IMR-90 (cell line): ENCODE results near the gene COX6A2. TPM values are rescaled to one million over a fixed set of nuclear protein-coding genes. Genes with fewer than 3 reads are reported as not detected.
A peak's percentile ranks its signal among the peaks of the same experiment; 100 is the strongest.

Source experiments
- ATAC-seq: fragments of 200-7000 bp; cut with Tn5 transposase; 2 replicates; pipeline ENCODE4 v1.9.1; 2020; ENCODE audit warnings: low read depth, mild to moderate bottlenecking, moderate library complexity
- BruUV-seq: library from RNA; stranded (reverse); fragments of 400-500 nt; replicated peaks from 2 replicates; lab custom pipeline; 2021; lab: Mats Ljungman, UMichigan
- CTCF ChIA-PET: fragments of 300-600 bp; formaldehyde crosslinking; extraction: SDS; loops from one replicate; lab custom pipeline; 2021; ENCODE audit warnings: antibody characterized with exemption; lab: Yijun Ruan, JAX
- POLR2A ChIA-PET: fragments of 300-600 bp; sonication (Branson Sonifier 250); formaldehyde crosslinking; loops from one replicate; lab custom pipeline; 2022; ENCODE audit warnings: antibody characterized with exemption; ENCODE audit not compliant: unreplicated experiment; lab: Charles Lee
- DNase-seq: peaks from one replicate; pipeline ENCODE4 v3.0.0; 2013
- H2AFZ ChIP-seq: replicated peaks from 2 replicates; pipeline ENCODE3; 2013; ENCODE audit warnings: low read length, mild to moderate bottlenecking; ENCODE audit not compliant: poor library complexity
- H2AK5ac ChIP-seq: 2 replicates; pipeline ENCODE4 v1.6.1; 2013; ENCODE audit warnings: low read depth, low read length, inconsistent platforms
- H2AK9ac ChIP-seq: replicated peaks from 2 replicates; pipeline ENCODE3; 2013; ENCODE audit warnings: mild to moderate bottlenecking, low read depth, low read length, moderate library complexity; ENCODE audit not compliant: poor library complexity
- H2BK120ac ChIP-seq: 2 replicates; pipeline ENCODE4 v1.6.1; 2013; ENCODE audit warnings: low read depth, low read length, inconsistent platforms
- H2BK15ac ChIP-seq: 3 replicates; pipeline ENCODE4 v1.6.1; 2013; ENCODE audit warnings: low read depth, low read length, inconsistent platforms
- H2BK20ac ChIP-seq: 2 replicates; pipeline ENCODE4 v1.6.1; 2013; ENCODE audit warnings: low read depth, mild to moderate bottlenecking, inconsistent platforms, low read length, moderate library complexity
- H2BK5ac ChIP-seq: 2 replicates; pipeline ENCODE4 v1.6.1; 2013; ENCODE audit warnings: mild to moderate bottlenecking, low read depth, low read length, inconsistent platforms; ENCODE audit not compliant: poor library complexity, severe bottlenecking
- H3K14ac ChIP-seq: replicated peaks from 2 replicates; pipeline ENCODE4 v1.6.1; 2013; ENCODE audit warnings: low read depth, low read length, inconsistent platforms
- H3K18ac ChIP-seq: 2 replicates; pipeline ENCODE4 v1.6.1; 2013; ENCODE audit warnings: low read depth, low read length, control low read depth
- H3K23ac ChIP-seq: 2 replicates; pipeline ENCODE4 v1.6.1; 2013; ENCODE audit warnings: low read depth, low read length, inconsistent platforms
- H3K27ac ChIP-seq: 2 replicates; pipeline ENCODE4 v1.5.1; 2013; ENCODE audit warnings: mild to moderate bottlenecking, control low read depth, low read length; ENCODE audit not compliant: insufficient read depth
- H3K27me3 ChIP-seq: 2 replicates; pipeline ENCODE4 v1.6.1; 2013; ENCODE audit warnings: low read length; ENCODE audit not compliant: control insufficient read depth, insufficient read depth
- H3K36me3 ChIP-seq: 2 replicates; pipeline ENCODE4 v1.6.1; 2013; ENCODE audit warnings: low read length, mixed read lengths; ENCODE audit not compliant: control insufficient read depth, insufficient read depth
- H3K4ac ChIP-seq: 2 replicates; pipeline ENCODE4 v1.6.1; 2013; ENCODE audit warnings: low read depth, low read length, inconsistent platforms
- H3K4me1 ChIP-seq: 2 replicates; pipeline ENCODE4 v1.6.1; 2013; ENCODE audit warnings: low read length, mixed read lengths; ENCODE audit not compliant: control insufficient read depth, insufficient read depth
- H3K4me2 ChIP-seq: 2 replicates; pipeline ENCODE4 v1.6.1; 2013; ENCODE audit warnings: low read depth, mild to moderate bottlenecking, control low read depth, low read length, moderate library complexity
- H3K4me3 ChIP-seq: 2 replicates; pipeline ENCODE4 v1.5.1; 2013; ENCODE audit warnings: low read depth, mild to moderate bottlenecking, control low read depth, low read length, moderate library complexity; ENCODE audit not compliant: insufficient read depth
- H3K56ac ChIP-seq: 2 replicates; pipeline ENCODE4 v1.6.1; 2013; ENCODE audit warnings: low read length, inconsistent platforms; ENCODE audit not compliant: insufficient read depth; ENCODE audit errors: extremely low read depth
- H3K79me1 ChIP-seq, 2 experiments: 2 replicates each; pipeline ENCODE4 v1.6.1; 2013; ENCODE audit warnings: low read length in 2 of 2, inconsistent platforms in 1 of 2, low read depth in 1 of 2
- H3K9ac ChIP-seq: 2 replicates; pipeline ENCODE4 v1.6.1; 2013; ENCODE audit warnings: low read depth, low read length, control low read depth
- H3K9me1 ChIP-seq: 2 replicates; pipeline ENCODE4 v1.6.1; 2013; ENCODE audit warnings: low read length, inconsistent platforms; ENCODE audit not compliant: insufficient read depth
- H3K9me3 ChIP-seq: 2 replicates; pipeline ENCODE4 v1.6.1; 2013; ENCODE audit warnings: low read length; ENCODE audit not compliant: control insufficient read depth, insufficient read depth
- H4K20me1 ChIP-seq: 2 replicates; pipeline ENCODE4 v1.6.1; 2013; ENCODE audit warnings: low read length, inconsistent platforms; ENCODE audit not compliant: insufficient read depth
- H4K5ac ChIP-seq: 2 replicates; pipeline ENCODE4 v1.6.1; 2013; ENCODE audit warnings: mild to moderate bottlenecking, low read depth, low read length, control low read depth
- H4K8ac ChIP-seq, 2 experiments: 2 replicates each; pipeline ENCODE4 v1.6.1; 2013; ENCODE audit warnings: low read depth in 2 of 2, low read length in 2 of 2, control low read depth in 1 of 2, inconsistent platforms in 1 of 2
- H4K91ac ChIP-seq: 2 replicates; pipeline ENCODE4 v1.6.1; 2013; ENCODE audit warnings: low read depth, low read length, inconsistent platforms; ENCODE audit not compliant: insufficient read depth
- BHLHE40 ChIP-seq: fragments of 150-350 bp; IDR thresholded peaks from 2 replicates; pipeline ENCODE4 v1.6.1; 2016; ENCODE audit warnings: mild to moderate bottlenecking, low read depth, low read length
- CEBPB ChIP-seq: IDR thresholded peaks from 2 replicates; pipeline ENCODE4 v1.6.1; 2012; ENCODE audit warnings: low read depth, low read length, improper control_type of control experiment
- CHD1 ChIP-seq: IDR thresholded peaks from 2 replicates; pipeline ENCODE4 v1.6.1; 2012; ENCODE audit warnings: low read depth, low read length, improper control_type of control experiment
- ELK1 ChIP-seq: fragments of 150-350 bp; IDR thresholded peaks from 2 replicates; pipeline ENCODE4 v1.6.1; 2016; ENCODE audit warnings: low read depth, mild to moderate bottlenecking, low read length, moderate library complexity, borderline replicate concordance
- FOS ChIP-seq: fragments of 150-350 bp; IDR thresholded peaks from 2 replicates; pipeline ENCODE4 v1.6.1; 2016; ENCODE audit warnings: low read depth, low read length
- MAFK ChIP-seq: IDR thresholded peaks from 2 replicates; pipeline ENCODE4 v1.6.1; 2012; ENCODE audit warnings: low read depth, low read length, improper control_type of control experiment
- MAZ ChIP-seq: IDR thresholded peaks from 2 replicates; pipeline ENCODE4 v1.6.1; 2012; ENCODE audit warnings: low read depth, mild to moderate bottlenecking, low read length, improper control_type of control experiment, moderate library complexity, borderline replicate concordance
- MXI1 ChIP-seq: IDR thresholded peaks from 2 replicates; pipeline ENCODE4 v1.6.1; 2012; ENCODE audit warnings: low read depth, mild to moderate bottlenecking, low read length, moderate library complexity, borderline replicate concordance
- NFE2L2 ChIP-seq: fragments of 150-350 bp; IDR thresholded peaks from 2 replicates; pipeline ENCODE4 v1.6.1; 2016; ENCODE audit warnings: low read depth, mild to moderate bottlenecking, low read length
- POLR2A ChIP-seq: IDR thresholded peaks from 2 replicates; pipeline ENCODE4 v1.6.1; 2012; ENCODE audit warnings: mild to moderate bottlenecking, low read depth, low read length
- RAD21 ChIP-seq: IDR thresholded peaks from 2 replicates; pipeline ENCODE4 v1.6.1; 2012; ENCODE audit warnings: low read length, improper control_type of control experiment
- RCOR1 ChIP-seq: IDR thresholded peaks from 2 replicates; pipeline ENCODE4 v1.6.1; 2012; ENCODE audit warnings: mild to moderate bottlenecking, low read length, improper control_type of control experiment; ENCODE audit not compliant: insufficient replicate concordance
- RFX5 ChIP-seq: IDR thresholded peaks from 2 replicates; pipeline ENCODE4 v1.8.0; 2012; ENCODE audit warnings: low read depth, mild to moderate bottlenecking, low read length, moderate library complexity
- SMC3 ChIP-seq: fragments of 150-350 bp; IDR thresholded peaks from 2 replicates; pipeline ENCODE4 v1.6.1; 2016; ENCODE audit warnings: low read depth, mild to moderate bottlenecking, antibody characterized with exemption, low read length, moderate library complexity
- USF2 ChIP-seq: fragments of 150-350 bp; IDR thresholded peaks from 2 replicates; pipeline ENCODE4 v1.6.1; 2017; ENCODE audit warnings: mild to moderate bottlenecking, antibody characterized with exemption, low read length, low read depth
- WGBS, 2 experiments: methylation state at CpG; one replicate each; pipeline versions ENCODE4 v1.1.5 to v1.1.7; 2013; ENCODE audit warnings: missing lambda C conversion rate in 2 of 2; ENCODE audit not compliant: insufficient read length in 1 of 2; ENCODE audit errors: extremely low coverage in 2 of 2; 5-methylcytosine and 5-hydroxymethylcytosine counted together
- dilution Hi-C: fragments of 300-500 bp; cut with HindIII; formaldehyde crosslinking; loops from one replicate; pipeline ENCODE4 v1.14.3; 2018; ENCODE audit warnings: low sequenced_read_pairs; ENCODE audit not compliant: unreplicated experiment
- in situ Hi-C: fragments of 300-500 bp; cut with MboI; formaldehyde crosslinking; loops from 3 replicates; pipeline ENCODE4 v1.14.3; 2019; ENCODE audit warnings: low sequenced_read_pairs, inconsistent platforms, mixed read lengths
- intact Hi-C: fragments of 100-400 bp; cut with micrococcal nuclease; formaldehyde crosslinking; loops from 2 replicates; pipeline ENCODE4 v1.10.0; 2022
- polyA plus RNA-seq, 3 experiments: library from polyadenylated mRNA; depleted of rRNA; stranded (reverse); fragments of >200 nt; gene quantifications; 2 replicates each; pipeline ENCODE4 v1.2.3, GENCODE V29; 2012; ENCODE audit warnings: low replicate concordance in 1 of 3
- total RNA-seq: library from RNA; depleted of rRNA; stranded (reverse); fragments of >200 nt; gene quantifications from 2 replicates; pipeline ENCODE4 v1.2.3, GENCODE V29; 2012

Gene COX6A2
- total and polyA plus RNA-seq, 2 of the 4 experiments (the other 2 are of a cell fraction) = not detected

GRCh38 chr16:31461201-31461920 is 33.2 kb upstream of the COX6A2 start:
- no peak overlapping the region for H4K91ac ChIP-seq
- H3K9me1 ChIP-seq = peaks cover 9% of the 10 kb centered on the region; the same call in 1 of the 2 replicates
- 88% methylated on average over 3 of the region's 10 CpGs; no CpG with 5 or more reads in 1 of the 2 experiments for WGBS, 2 experiments
- peak overlapping the region; percentile 21; the same call in 1 of the 2 replicates for H3K4ac ChIP-seq
- H2BK20ac ChIP-seq = no peak overlapping the region
- H3K4me1 ChIP-seq = peaks cover 7% of the 10 kb centered on the region
- no peaks in the 10 kb centered on the region for H3K27me3 ChIP-seq
- no peak overlapping the region for H3K27ac ChIP-seq
- H3K79me1 ChIP-seq = peaks cover 11 to 37% of the 10 kb centered on the region in 2 experiments
- no peak overlapping the region for H3K56ac ChIP-seq
- in situ Hi-C loops = loop anchor here (10.0 to 25.0 kb wide), 2 partner anchors 387 to 401 kb away; partner anchors contain the start of genes ZNF267, ZNF646 and ZNF668
- H3K23ac ChIP-seq = no peak overlapping the region
- H4K20me1 ChIP-seq = peaks cover 20% of the 10 kb centered on the region
- ChIA-PET CTCF (interaction anchor here (1.7 to 1.8 kb wide), 2 partner anchors 10 to 12 kb away, joined by 7 read pairs; no protein-coding TSS in a partner anchor), POLR2A (interaction anchor here (0.5 to 2.5 kb wide), 2 partner anchors 10 to 27 kb away, joined by 6 to 16 read pairs; partner anchors contain the start of gene TGFB1I1)
- H2BK120ac ChIP-seq = no peak overlapping the region
- dilution Hi-C loops = no loop called here
- intact Hi-C loops = no loop called here
- DNase-seq = no peak
- H4K5ac ChIP-seq = no peak overlapping the region
- no peaks in the 10 kb centered on the region for H3K9me3 ChIP-seq
- no peak overlapping the region for H3K4me2 ChIP-seq
- ATAC-seq = no peak
- H2AFZ ChIP-seq = no peak overlapping the region
- no peak overlapping the region for H2AK5ac ChIP-seq
- peak overlapping the region; percentile 81 for H2AK9ac ChIP-seq
- no peak overlapping the region for H3K18ac ChIP-seq
- no peak overlapping the region for H3K14ac ChIP-seq
- H3K36me3 ChIP-seq = peaks cover 21% of the 10 kb centered on the region
- BruUV-seq = no TSS peak
- no peak overlapping the region for H3K4me3 ChIP-seq
- no peak overlapping the region for H4K8ac ChIP-seq
- no peak overlapping the region for H2BK15ac ChIP-seq
- no peak overlapping the region for H2BK5ac ChIP-seq
- no peak overlapping the region for H3K9ac ChIP-seq
- TF ChIP-seq BHLHE40 (no peak), MAZ (no peak), CEBPB (no peak), NFE2L2 (no peak), MAFK (no peak), POLR2A (no peak), ELK1 (no peak), RAD21 (no peak), MXI1 (no peak), SMC3 (no peak), FOS (no peak), RFX5 (no peak), RCOR1 (no peak), USF2 (no peak), CHD1 (no peak)
